ENCODE measurements around the gene MYMK.

MYMK gene

GRCh38 chr9:133515615-133516255 is 9.0 kb downstream of the MYMK start:
- no peak overlapping the region for H3K27ac ChIP-seq

DNA sequence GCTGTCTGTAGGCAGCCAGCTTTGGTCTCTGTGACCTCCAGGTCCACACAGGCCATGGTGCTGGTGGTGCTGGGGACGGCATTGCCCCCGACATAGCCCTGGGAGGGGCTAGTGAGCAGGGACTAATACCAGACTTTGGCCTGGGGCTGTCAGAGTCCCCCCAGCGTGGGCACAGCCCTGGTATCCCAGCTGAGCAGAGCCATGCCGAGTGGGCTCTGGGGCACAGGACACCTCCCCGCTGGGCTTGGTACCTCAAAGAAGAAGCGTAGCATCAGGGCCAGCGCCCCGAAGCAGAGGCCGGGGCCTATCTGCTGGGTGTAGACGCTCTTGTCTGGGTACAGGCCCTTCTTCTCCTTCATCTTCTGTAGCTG is 9.5 kb downstream of the MYMK start:
- H3K4me2 ChIP-seq, result peak overlapping the region in 1 of 11 experiments; percentile 25; a peak in 1 of 22 replicates
- peaks cover 0 to 4% (median 0%) of the 10 kb centered on the region in 11 experiments; a peak in 1 of 22 replicates for H4K20me1 ChIP-seq
- TF ChIP-seq Cebpa-rat (IDR thresholded peaks at IDR 0.05), result no peak
- no peaks in the 10 kb centered on the region for H3K9me3 ChIP-seq (replicated peaks in 1 of 11)
- H3K4me1 ChIP-seq, result peaks cover 0 to 15% (median 5%) of the 10 kb centered on the region in 10 experiments; a peak in 10 of 20 replicates
- H3K36me3 ChIP-seq, result no peaks in the 10 kb centered on the region
- no peaks in the 10 kb centered on the region for H3K27me3 ChIP-seq
- H3K9ac ChIP-seq, result no peak overlapping the region; a peak in 1 of 22 replicates
- H3K4me3 ChIP-seq, result no peak overlapping the region
- H3K27ac ChIP-seq, result no peak overlapping the region

More at GRCh38 chr9:133515615-133516255, 9.0 kb downstream of the MYMK start:
- no peak for TF ChIP-seq Cebpa-rat (IDR thresholded peaks at IDR 0.05)
- Histone ChIP-seq H3K9me3 (replicated peaks in 1 of 11) (no peaks in the 10 kb centered on the region), H3K4me3 (no peak overlapping the region), H3K4me1 (peaks cover 0 to 19% (median 5%) of the 10 kb centered on the region in 10 experiments; a peak in 9 of 20 replicates), H3K27me3 (no peaks in the 10 kb centered on the region), H3K4me2 (peak overlapping the region in 1 of 11 experiments; percentile 25; a peak in 1 of 22 replicates), H3K9ac (no peak overlapping the region; a peak in 1 of 22 replicates), H4K20me1 (peaks cover 0 to 4% (median 0%) of the 10 kb centered on the region in 11 experiments; a peak in 1 of 22 replicates), H3K36me3 (no peaks in the 10 kb centered on the region)

- Histone ChIP-seq H3K36me3 (no peaks in the 10 kb centered on the region), H3K4me1 (peaks cover 3 to 16% (median 8%) of the 10 kb centered on the region in 10 experiments; a peak in 18 of 20 replicates), H3K27ac (no peak overlapping the region), H3K4me3 (no peak overlapping the region), H3K4me2 (peak overlapping the region in 7 of 11 experiments; percentile 3 to 58 (median 36); a peak in 6 of 22 replicates), H3K27me3 (no peaks in the 10 kb centered on the region), H4K20me1 (peaks cover 0 to 4% (median 0%) of the 10 kb centered on the region in 11 experiments; a peak in 1 of 22 replicates), H3K9ac (no peak overlapping the region), H3K9me3 (replicated peaks in 1 of 11) (no peaks in the 10 kb centered on the region)
- TF ChIP-seq Cebpa-rat (IDR thresholded peaks at IDR 0.05), result no peak
These were observed 10.1 kb downstream of the MYMK start for GRCh38 chr9:133514460-133515239.

DNA sequence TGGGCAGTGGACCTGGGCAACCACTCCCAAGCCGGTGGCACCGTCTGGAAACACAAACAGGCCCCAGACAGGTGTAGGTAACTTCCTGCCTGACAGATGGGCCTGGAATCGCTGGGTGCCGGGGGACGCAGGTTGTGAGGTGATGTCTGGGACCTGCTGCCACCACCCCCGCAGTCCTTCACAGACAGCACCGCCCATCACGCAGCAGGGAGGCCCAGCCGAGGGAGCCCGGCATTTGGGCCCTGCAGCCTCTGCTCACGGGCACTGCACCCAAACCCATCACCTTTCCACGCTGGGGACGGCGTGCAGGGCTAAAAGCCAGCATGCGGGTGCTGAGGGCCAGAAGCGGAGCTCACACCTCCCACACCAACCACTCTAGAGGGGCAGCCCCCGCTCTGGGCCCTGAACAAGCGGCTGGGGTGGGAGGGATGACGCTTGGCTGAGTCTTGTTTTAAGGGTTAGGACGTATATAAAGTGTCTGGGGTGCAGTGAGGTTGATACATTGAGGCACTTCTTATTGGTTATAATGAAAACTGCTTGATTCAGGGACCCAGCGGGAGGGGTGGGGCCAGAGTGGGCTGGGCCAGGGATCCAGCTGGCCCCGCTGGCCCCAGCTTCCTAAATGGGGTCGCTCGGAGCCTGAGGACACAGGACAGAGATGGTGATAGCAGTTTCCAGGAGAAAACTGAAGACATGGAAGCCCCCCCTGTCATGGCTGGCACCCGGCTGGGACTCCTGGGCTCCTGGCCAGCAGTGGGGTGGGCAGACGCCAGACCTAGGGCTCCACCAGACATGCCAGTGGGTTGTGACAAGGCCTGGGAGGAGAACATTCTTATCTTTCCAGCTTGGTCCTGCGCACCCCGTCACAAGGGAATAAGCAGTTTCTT is 11.3 kb downstream of the MYMK start:
- Histone ChIP-seq H3K36me3 (no peaks in the 10 kb centered on the region), H3K27ac (no peak overlapping the region), H3K9me3 (replicated peaks in 1 of 11) (no peaks in the 10 kb centered on the region), H3K27me3 (peaks cover 0 to 7% (median 0%) of the 10 kb centered on the region in 11 experiments; a peak in 1 of 22 replicates), H3K4me2 (no peak overlapping the region), H3K4me3 (no peak overlapping the region), H3K9ac (no peak overlapping the region), H4K20me1 (peaks cover 0 to 4% (median 0%) of the 10 kb centered on the region in 11 experiments; a peak in 1 of 22 replicates), H3K4me1 (peaks cover 12 to 24% (median 17%) of the 10 kb centered on the region in 10 experiments; a peak in 19 of 20 replicates)
- TF ChIP-seq Cebpa-rat (IDR thresholded peaks at IDR 0.05), result no peak

- Histone ChIP-seq H3K4me3 (no peak overlapping the region), H3K27ac (no peak overlapping the region), H3K36me3 (no peaks in the 10 kb centered on the region), H4K20me1 (peaks cover 0 to 4% (median 0%) of the 10 kb centered on the region in 11 experiments; a peak in 1 of 22 replicates), H3K27me3 (peaks cover 0 to 7% (median 0%) of the 10 kb centered on the region in 11 experiments; a peak in 2 of 22 replicates), H3K9ac (no peak overlapping the region), H3K4me1 (peaks cover 12 to 24% (median 17%) of the 10 kb centered on the region in 10 experiments; a peak in 19 of 20 replicates), H3K4me2 (no peak overlapping the region), H3K9me3 (replicated peaks in 1 of 11) (no peaks in the 10 kb centered on the region)
- no peak for TF ChIP-seq Cebpa-rat (IDR thresholded peaks at IDR 0.05)
These were observed 12.2 kb downstream of the MYMK start for GRCh38 chr9:133512253-133513213.

DNA sequence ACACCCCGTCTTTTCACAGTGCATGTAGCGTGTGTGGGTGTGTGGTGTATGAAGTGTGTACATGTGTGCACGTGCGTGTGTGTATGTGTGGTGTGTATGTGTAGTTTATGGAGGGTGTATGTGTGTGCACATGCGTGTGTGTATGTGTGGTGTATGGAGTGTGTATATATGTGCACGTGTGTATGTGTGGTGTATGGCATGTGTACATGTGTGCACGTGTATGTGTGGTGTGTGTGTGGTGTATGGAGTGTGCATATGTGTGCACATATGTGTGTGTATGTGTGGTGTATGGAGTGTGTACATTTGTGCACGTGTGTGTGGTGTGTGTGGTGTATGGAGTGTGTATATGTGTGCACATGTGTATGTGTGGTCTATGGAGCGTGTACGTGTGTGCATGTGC is 13.2 kb downstream of the MYMK start:
- Histone ChIP-seq H3K4me3 (no peak overlapping the region), H3K27ac (no peak overlapping the region), H3K4me2 (no peak overlapping the region), H3K9me3 (replicated peaks in 1 of 11) (no peaks in the 10 kb centered on the region), H3K36me3 (no peaks in the 10 kb centered on the region), H3K27me3 (peaks cover 0 to 7% (median 0%) of the 10 kb centered on the region in 11 experiments; a peak in 2 of 22 replicates), H3K4me1 (peaks cover 12 to 24% (median 17%) of the 10 kb centered on the region in 10 experiments; a peak in 19 of 20 replicates), H4K20me1 (peaks cover 0 to 2% (median 0%) of the 10 kb centered on the region in 11 experiments; a peak in 1 of 22 replicates), H3K9ac (no peak overlapping the region)
- TF ChIP-seq Cebpa-rat (IDR thresholded peaks at IDR 0.05), result no peak

DNA sequence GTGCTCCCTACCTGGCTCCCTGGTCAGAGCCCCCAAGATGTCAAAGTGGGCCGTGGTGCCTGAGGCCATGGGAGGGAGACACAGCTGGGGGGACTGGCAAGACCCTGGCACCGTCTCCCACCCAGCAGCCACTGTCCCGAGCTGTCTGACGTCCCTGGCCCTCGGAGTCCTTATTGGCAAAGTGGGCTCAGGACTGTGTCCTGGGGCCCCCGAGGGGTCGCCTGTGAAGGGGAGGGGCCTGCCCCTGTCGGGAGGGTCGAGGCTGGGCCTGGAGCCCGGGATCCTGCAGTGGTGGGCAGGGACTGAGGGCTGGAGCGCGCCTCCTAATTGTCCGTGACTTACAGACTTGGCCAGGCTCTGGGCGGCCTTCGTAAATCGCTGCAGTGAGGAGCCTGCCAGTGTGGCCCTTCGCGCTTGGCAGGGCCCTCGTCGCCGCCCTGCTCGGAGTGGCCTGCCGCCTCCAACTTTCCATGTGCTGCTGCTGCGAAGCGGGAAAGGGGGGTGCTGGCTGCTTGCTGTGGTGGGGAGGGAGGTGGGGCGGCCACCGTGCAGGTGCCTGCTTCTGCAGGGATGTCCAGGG is 13.7 kb downstream of the MYMK start:
- H3K27me3 ChIP-seq, result peaks cover 0 to 7% (median 0%) of the 10 kb centered on the region in 11 experiments; a peak in 2 of 22 replicates
- no peak overlapping the region for H3K4me2 ChIP-seq
- no peak overlapping the region for H3K27ac ChIP-seq
- H3K9me3 ChIP-seq (replicated peaks in 1 of 11), result no peaks in the 10 kb centered on the region
- TF ChIP-seq Cebpa-rat (IDR thresholded peaks at IDR 0.05), result no peak
- no peak overlapping the region for H3K9ac ChIP-seq
- H4K20me1 ChIP-seq, result no peaks in the 10 kb centered on the region
- H3K4me3 ChIP-seq, result no peak overlapping the region
- no peaks in the 10 kb centered on the region for H3K36me3 ChIP-seq
- peaks cover 12 to 25% (median 17%) of the 10 kb centered on the region in 10 experiments; a peak in 19 of 20 replicates for H3K4me1 ChIP-seq

Measured in BLaER1 treated with 17β-estradiol and CSF1 and Interleukin-3, amounts not matched to agents 10 nM and 100 nM (cell line).